Endodermal cell (in vitro differentiated cells): Measurements from ENCODE around the gene EDEM2. TPM values are rescaled to one million over a fixed set of nuclear protein-coding genes. Genes with fewer than 3 reads are reported as not detected.
"Not testable (repeated sequence)": the region's sequence is repeated elsewhere in the genome, so short reads cannot be mapped to it uniquely, and the experiment has no call there.

Source experiments
- DNase-seq: peaks from one replicate; pipeline ENCODE4 v3.0.0-alpha.2; 2017
- H3K27ac ChIP-seq: 2 replicates; pipeline ENCODE4 v1.5.1; 2013; ENCODE audit warnings: mild to moderate bottlenecking, low read depth, low read length, moderate library complexity
- H3K27me3 ChIP-seq: 2 replicates; pipeline ENCODE4 v1.6.1; 2013; ENCODE audit warnings: mild to moderate bottlenecking, low read length, moderate library complexity; ENCODE audit not compliant: insufficient read depth, control insufficient read depth, poor library complexity, severe bottlenecking
- H3K36me3 ChIP-seq: 2 replicates; pipeline ENCODE4 v1.7.0; 2013; ENCODE audit warnings: mild to moderate bottlenecking, low read length, moderate library complexity; ENCODE audit not compliant: control insufficient read depth, insufficient read depth
- H3K4me1 ChIP-seq: one replicate; pipeline ENCODE4 v1.7.0; 2013; ENCODE audit warnings: low read length; ENCODE audit not compliant: control insufficient read depth, insufficient read depth
- H3K4me3 ChIP-seq: 2 replicates; pipeline ENCODE4 v1.5.1; 2013; ENCODE audit warnings: mild to moderate bottlenecking, low read length, moderate library complexity
- H3K9ac ChIP-seq: 2 replicates; pipeline ENCODE4 v1.6.1; 2013; ENCODE audit warnings: mild to moderate bottlenecking, low read length, moderate library complexity; ENCODE audit not compliant: poor library complexity, severe bottlenecking; ENCODE audit errors: extremely low read depth
- H3K9me3 ChIP-seq: 2 replicates; pipeline ENCODE4 v1.6.1; 2013; ENCODE audit warnings: mild to moderate bottlenecking, low read length, moderate library complexity; ENCODE audit not compliant: control insufficient read depth
- H3K27ac Mint-ChIP-seq: 2 replicates; pipeline ENCODE4 v1.8.0; 2020; ENCODE audit warnings: mixed read lengths
- H3K27me3 Mint-ChIP-seq: 2 replicates; pipeline ENCODE4 v1.8.0; 2021; ENCODE audit warnings: mild to moderate bottlenecking, mixed read lengths; ENCODE audit not compliant: insufficient read depth
- H3K36me3 Mint-ChIP-seq: 2 replicates; pipeline ENCODE4 v1.8.0; 2020; ENCODE audit warnings: low read depth, mixed read lengths
- H3K4me1 Mint-ChIP-seq: 2 replicates; pipeline ENCODE4 v1.8.0; 2020; ENCODE audit warnings: mixed read lengths
- H3K4me3 Mint-ChIP-seq: 2 replicates; pipeline ENCODE4 v1.8.0; 2020; ENCODE audit warnings: mild to moderate bottlenecking, moderate library complexity, mixed read lengths
- H3K9me3 Mint-ChIP-seq: 2 replicates; pipeline ENCODE4 v1.8.0; 2020; ENCODE audit warnings: mild to moderate bottlenecking, mixed read lengths
- WGBS, 2 experiments: methylation state at CpG; one replicate each; pipeline versions ENCODE4 v1.1.5 to v1.1.7; 2013; ENCODE audit warnings: missing lambda C conversion rate in 2 of 2, mixed read lengths in 1 of 2; ENCODE audit not compliant: insufficient coverage in 1 of 2, insufficient read length in 1 of 2; 5-methylcytosine and 5-hydroxymethylcytosine counted together
- total RNA-seq, 2 donors: library from RNA; stranded (reverse); fragmentation: NEBNext Ultra II Directional in 1 of 2; extraction: Animal tissue kit (Norgen Biotek cat#: 25700) in 1 of 2; gene quantifications; 2 replicates in 1 of 2; 3 replicates in 1 of 2; pipeline ENCODE4 v1.2.1, GENCODE V29; 2021
- TF ChIP-seq, protein P1 (sequence below): fragments of 200-600 bp; sonication (generic); conservative IDR thresholded peaks from 2 replicates; pipeline ENCODE4 v1.5.0; 2021; ENCODE audit warnings: antibody characterized with exemption, mild to moderate bottlenecking

The EDEM2 gene
- total RNA-seq, 2 donors from 2014 or later, result 21.4 to 32.2 TPM

- Histone ChIP-seq H3K36me3 (no peaks in the 10 kb centered on the region), H3K27me3 (no peaks in the 10 kb centered on the region), H3K9me3 (no peaks in the 10 kb centered on the region), H3K9ac (no peak overlapping the region), H3K4me3 (peak overlapping the region; percentile 71), H3K4me1 (no peaks in the 10 kb centered on the region), H3K27ac (no peak overlapping the region)
- no peak overlapping the region for H3K27ac Mint-ChIP-seq
- H3K36me3 Mint-ChIP-seq, result no peaks in the 10 kb centered on the region
- peaks cover 34% of the 10 kb centered on the region for H3K27me3 Mint-ChIP-seq
- H3K4me3 Mint-ChIP-seq, result no peak overlapping the region
- H3K4me1 Mint-ChIP-seq, result peaks cover 13% of the 10 kb centered on the region
- peaks cover 22% of the 10 kb centered on the region for H3K9me3 Mint-ChIP-seq
- no peak for DNase-seq
- TF ChIP-seq, protein P1, sequence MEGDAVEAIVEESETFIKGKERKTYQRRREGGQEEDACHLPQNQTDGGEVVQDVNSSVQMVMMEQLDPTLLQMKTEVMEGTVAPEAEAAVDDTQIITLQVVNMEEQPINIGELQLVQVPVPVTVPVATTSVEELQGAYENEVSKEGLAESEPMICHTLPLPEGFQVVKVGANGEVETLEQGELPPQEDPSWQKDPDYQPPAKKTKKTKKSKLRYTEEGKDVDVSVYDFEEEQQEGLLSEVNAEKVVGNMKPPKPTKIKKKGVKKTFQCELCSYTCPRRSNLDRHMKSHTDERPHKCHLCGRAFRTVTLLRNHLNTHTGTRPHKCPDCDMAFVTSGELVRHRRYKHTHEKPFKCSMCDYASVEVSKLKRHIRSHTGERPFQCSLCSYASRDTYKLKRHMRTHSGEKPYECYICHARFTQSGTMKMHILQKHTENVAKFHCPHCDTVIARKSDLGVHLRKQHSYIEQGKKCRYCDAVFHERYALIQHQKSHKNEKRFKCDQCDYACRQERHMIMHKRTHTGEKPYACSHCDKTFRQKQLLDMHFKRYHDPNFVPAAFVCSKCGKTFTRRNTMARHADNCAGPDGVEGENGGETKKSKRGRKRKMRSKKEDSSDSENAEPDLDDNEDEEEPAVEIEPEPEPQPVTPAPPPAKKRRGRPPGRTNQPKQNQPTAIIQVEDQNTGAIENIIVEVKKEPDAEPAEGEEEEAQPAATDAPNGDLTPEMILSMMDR, result no peak
- 100% methylated on average over 1 of the region's 1 CpG; no CpG with 5 or more reads in 1 of the 2 experiments for WGBS, 2 experiments
These were observed 24.3 kb upstream of the EDEM2 start for GRCh38 chr20:35171438-35171752.

DNA sequence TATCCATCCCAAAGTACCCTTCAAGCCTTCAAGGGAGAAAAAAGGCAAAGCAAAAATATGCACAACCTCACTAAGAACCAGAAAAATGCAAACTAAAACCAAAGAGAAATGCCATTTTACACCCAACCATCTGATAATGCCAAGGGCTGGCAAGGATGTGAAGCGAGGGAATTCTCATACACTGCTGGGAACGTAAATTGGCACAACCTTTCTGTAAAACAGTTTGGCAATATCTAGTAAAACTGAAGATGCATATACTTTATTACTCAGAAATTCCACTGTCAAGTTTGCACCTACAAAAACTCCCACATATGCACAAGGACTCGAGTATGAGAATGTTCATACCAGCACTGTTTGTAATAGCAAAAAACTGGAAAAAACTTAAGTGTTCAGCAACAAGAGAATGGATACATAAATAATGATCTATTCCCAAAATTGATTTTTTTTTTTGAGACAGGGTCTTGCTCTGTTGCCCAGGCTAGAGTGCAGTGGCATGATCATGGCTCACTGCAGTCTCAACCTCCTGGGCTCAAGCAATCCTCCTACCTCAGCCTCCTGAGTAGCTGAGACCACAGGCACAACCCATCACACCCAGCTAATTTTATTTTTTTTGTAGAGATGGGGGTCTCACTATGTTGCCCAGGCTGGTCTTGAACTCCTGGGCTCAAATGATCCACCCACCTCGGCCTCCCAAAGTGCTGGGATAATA lies 21.7 kb upstream of the EDEM2 start:
- not testable (repeated sequence) for H3K9me3 ChIP-seq, H3K4me3 Mint-ChIP-seq, H3K36me3 ChIP-seq, DNase-seq, H3K4me1 ChIP-seq, H3K9ac ChIP-seq, H3K27me3 ChIP-seq, H3K36me3 Mint-ChIP-seq, H3K27ac ChIP-seq, H3K27ac Mint-ChIP-seq, H3K4me3 ChIP-seq
- Mint-ChIP-seq H3K9me3 (peaks cover 12% of the 10 kb centered on the region), H3K27me3 (peaks cover 17% of the 10 kb centered on the region), H3K4me1 (peaks cover 15% of the 10 kb centered on the region)
- WGBS, 2 experiments, result 91 to 100% methylated on average over 1 to 4 of the region's 4 CpGs

DNA sequence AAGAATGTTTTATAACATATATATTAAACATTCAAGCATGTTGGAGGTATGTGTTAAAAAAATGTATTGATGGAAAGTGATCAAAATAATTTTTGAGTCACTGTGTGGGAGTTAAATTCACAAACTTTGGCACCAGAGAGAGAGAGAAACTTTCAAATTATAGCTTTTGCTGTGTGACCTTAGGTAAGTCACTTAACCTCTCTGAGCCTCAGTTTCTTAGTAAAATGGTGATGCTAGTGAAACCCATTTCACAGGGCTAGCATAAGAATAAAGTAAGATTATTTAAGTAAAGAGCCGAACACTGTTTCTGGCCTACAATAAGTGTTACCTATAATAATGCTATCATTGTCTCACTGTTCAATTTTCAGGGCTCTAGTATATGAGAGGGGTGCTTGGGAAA lies 20.7 kb upstream of the EDEM2 start:
- no peak overlapping the region for H3K27ac Mint-ChIP-seq
- no peak overlapping the region for H3K27ac ChIP-seq
- H3K27me3 ChIP-seq, result no peaks in the 10 kb centered on the region
- H3K9me3 Mint-ChIP-seq, result peaks cover 18% of the 10 kb centered on the region
- no peak overlapping the region for H3K9ac ChIP-seq
- H3K4me3 ChIP-seq, result no peak overlapping the region
- H3K36me3 ChIP-seq, result no peaks in the 10 kb centered on the region
- DNase-seq, result no peak
- TF ChIP-seq, protein P1, result no peak
- H3K4me1 ChIP-seq, result no peaks in the 10 kb centered on the region
- peaks cover 10% of the 10 kb centered on the region for H3K27me3 Mint-ChIP-seq
- H3K9me3 ChIP-seq, result no peaks in the 10 kb centered on the region
- H3K4me1 Mint-ChIP-seq, result peaks cover 15% of the 10 kb centered on the region
- H3K4me3 Mint-ChIP-seq, result no peak overlapping the region
- no peaks in the 10 kb centered on the region for H3K36me3 Mint-ChIP-seq
- 83 to 100% methylated on average over 1 of the region's 1 CpG for WGBS, 2 experiments
